Kidney (tissue), 14 donors: ENCODE data around the gene GATA6. TPM values are rescaled to one million over a fixed set of nuclear protein-coding genes. Genes with fewer than 3 reads are reported as not detected.

ENCODE experiments used
- DNase-seq, 5 donors: peaks; one replicate each; pipeline ENCODE4 v3.0.0-alpha.2; 2013 to 2020
- FAIRE-seq: peaks from 2 replicates; lab custom pipeline; 2012; peaks lifted over from hg19 to GRCh38; lab: Jason Lieb, UNC
- H3K27ac ChIP-seq, 2 donors: one replicate each; pipeline ENCODE4 v1.7.0; 2013; ENCODE audit warnings: low read depth in 2 of 2, low read length in 2 of 2, inconsistent platforms in 1 of 2
- H3K27me3 ChIP-seq: one replicate; pipeline ENCODE4 v1.7.1; 2013; ENCODE audit warnings: low read length, inconsistent platforms; ENCODE audit not compliant: control insufficient read depth, insufficient read depth
- H3K36me3 ChIP-seq, 3 donors: one replicate each; pipeline versions ENCODE4 v1.7.0 to v1.7.1; 2013; ENCODE audit warnings: low read length in 3 of 3, control low read depth in 1 of 3, inconsistent platforms in 1 of 3; ENCODE audit not compliant: insufficient read depth in 3 of 3, control insufficient read depth in 2 of 3
- H3K4me1 ChIP-seq, 3 donors: one replicate each; pipeline versions ENCODE4 v1.7.0 to v1.7.1; 2013; ENCODE audit warnings: low read length in 3 of 3, inconsistent platforms in 1 of 3, low read depth in 1 of 3; ENCODE audit not compliant: control insufficient read depth in 2 of 3, insufficient read depth in 2 of 3
- H3K4me3 ChIP-seq, 3 donors: one replicate each; pipeline versions ENCODE4 v1.7.0 to v1.8.1; 2013; ENCODE audit warnings: low read length in 3 of 3, control low read depth in 1 of 3, inconsistent platforms in 1 of 3
- H3K9ac ChIP-seq, 3 donors: one replicate each; pipeline versions ENCODE4 v1.7.0 to v1.7.1; 2013; ENCODE audit warnings: low read length in 3 of 3, control low read depth in 1 of 3, inconsistent platforms in 1 of 3
- H3K9me3 ChIP-seq, 3 donors: one replicate each; pipeline versions ENCODE4 v1.7.0 to v1.7.1; 2013; ENCODE audit warnings: low read length in 3 of 3, control low read depth in 1 of 3, inconsistent platforms in 1 of 3; ENCODE audit not compliant: control insufficient read depth in 2 of 3, insufficient read depth in 1 of 3
- CTCF ChIP-seq: IDR thresholded peaks from 3 replicates; pipeline ENCODE4 v1.5.1; 2012; ENCODE audit warnings: mild to moderate bottlenecking, moderate library complexity, borderline replicate concordance; ENCODE audit not compliant: insufficient read depth; ENCODE audit errors: extremely low read depth
- intact Hi-C: fragments of 100-400 bp; cut with DNase I; formaldehyde crosslinking; loops from one replicate; pipeline ENCODE4 v1.11.1; 2022
- polyA plus RNA-seq: library from polyadenylated mRNA; stranded (reverse); fragments of 350-450 nt; fragmentation: Illumina TruSeq; extraction: RNeasy Lipid Tissue Mini Kit (QIAGEN cat#74804); gene quantifications from one replicate; pipeline ENCODE4 v1.2.3, GENCODE V29; 2014; ENCODE audit warnings: low read depth, low replicate concordance; ENCODE audit not compliant: insufficient read depth
- total RNA-seq: library from RNA; stranded (reverse); fragmentation: NEBNext Ultra II Directional; extraction: Animal tissue kit (Norgen Biotek cat#: 25700); gene quantifications from one replicate; pipeline ENCODE4 v1.2.1, GENCODE V29; 2021
- donor health status: control.
- donor health status: control.
- donor health status: control.
- donor health status: control.
- donor health status: control.
- donor health status: DM: yes; HTN: yes; CAD: no.
- donor health status: Normal renal cell carcinoma (clear cell type).

Gene GATA6
- total and polyA plus RNA-seq, 2 donors from 2014 or later = 1.7 to 10.9 TPM

DNA sequence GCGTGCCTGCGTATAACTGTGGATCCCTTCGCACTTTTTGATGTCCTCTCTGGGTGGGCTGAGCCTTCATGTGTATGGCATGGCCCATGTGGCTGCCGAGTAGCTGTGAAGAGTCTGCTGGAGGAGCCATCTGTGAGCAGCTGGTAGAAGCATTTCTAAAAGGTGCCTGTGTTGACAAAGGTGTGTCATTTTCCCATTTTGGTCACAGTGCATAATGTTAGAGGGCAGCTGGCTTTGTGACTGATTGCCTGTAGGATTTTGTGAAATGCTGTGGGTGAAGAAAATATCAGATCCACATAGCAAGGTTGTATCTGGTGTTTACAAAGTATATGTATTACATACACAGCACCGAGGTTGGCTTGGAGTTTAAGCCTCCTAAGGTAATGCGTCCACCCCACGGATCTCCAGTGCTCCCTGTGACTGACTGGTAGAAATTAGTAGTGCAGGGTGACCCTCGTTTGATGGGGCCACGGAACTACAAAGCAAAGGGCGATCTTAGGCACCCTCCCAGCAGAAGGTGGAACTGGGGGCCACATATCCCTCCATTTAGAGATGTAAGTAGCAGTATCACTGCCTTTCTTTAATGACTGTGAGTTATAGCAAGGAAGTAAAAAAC lies 16.5 kb downstream of the GATA6 start:
- TF ChIP-seq CTCF = no peak
- no peaks in the 10 kb centered on the region for H3K9me3 ChIP-seq
- no peak overlapping the region for H3K27ac ChIP-seq
- H3K4me1 ChIP-seq = peaks cover 0 to 5% (median 0%) of the 10 kb centered on the region in 3 donors
- no peak for FAIRE-seq
- DNase-seq = peak in 1 of 5 donors; percentile 24
- no peak overlapping the region for H3K4me3 ChIP-seq
- no peak overlapping the region for H3K9ac ChIP-seq
- H3K36me3 ChIP-seq = no peaks in the 10 kb centered on the region
- intact Hi-C loops = no loop called here
- H3K27me3 ChIP-seq = no peaks in the 10 kb centered on the region

GRCh38 chr18:22186484-22186971 lies 17.1 kb downstream of the GATA6 start:
- Histone ChIP-seq H3K27me3 (no peaks in the 10 kb centered on the region), H3K4me1 (peaks cover 0 to 5% (median 0%) of the 10 kb centered on the region in 3 donors), H3K9me3 (no peaks in the 10 kb centered on the region), H3K36me3 (no peaks in the 10 kb centered on the region), H3K27ac (peak overlapping the region in 1 of 2 donors; percentile 3), H3K4me3 (no peak overlapping the region), H3K9ac (no peak overlapping the region)
- intact Hi-C loops = no loop called here
- DNase-seq (no peak), FAIRE-seq (no peak)
- TF ChIP-seq CTCF = no peak

DNA sequence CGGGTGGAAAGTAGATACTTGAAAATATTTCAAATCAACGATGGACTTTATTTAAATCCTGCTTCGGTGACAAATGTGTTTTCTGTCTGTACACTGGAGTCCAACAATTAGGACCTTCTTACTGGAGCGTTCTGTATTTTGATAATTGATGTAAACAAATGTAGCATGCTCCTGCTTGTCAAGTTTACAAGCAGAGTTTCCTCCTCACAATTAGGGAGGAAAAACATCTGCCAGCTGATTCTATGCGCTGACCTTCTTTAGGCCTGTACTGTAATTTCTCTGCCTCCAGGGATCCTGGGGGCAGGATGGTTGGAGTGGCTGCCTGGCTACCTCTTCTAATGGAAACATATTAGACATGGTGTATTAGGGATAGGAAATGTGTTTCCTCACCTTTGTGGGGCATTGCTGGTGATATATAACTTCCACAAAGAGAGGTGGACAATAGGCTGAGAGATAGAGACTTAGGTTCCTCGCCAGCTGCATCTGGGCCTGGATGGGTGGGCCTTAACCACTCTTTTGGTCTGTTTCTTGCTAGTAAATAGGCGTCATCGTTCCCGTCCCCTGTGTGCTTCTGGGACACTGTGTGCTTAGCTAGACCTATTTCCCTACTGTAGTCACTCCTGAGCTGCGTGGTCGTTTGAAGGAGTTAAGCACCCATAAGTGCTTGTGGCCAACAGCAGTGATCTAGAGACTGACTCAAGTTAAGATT lies 19.3 kb downstream of the GATA6 start:
- Histone ChIP-seq H3K27ac (peak overlapping the region in 1 of 2 donors; percentile 51), H3K36me3 (no peaks in the 10 kb centered on the region), H3K4me3 (no peak overlapping the region), H3K4me1 (peaks cover 0 to 5% (median 0%) of the 10 kb centered on the region in 3 donors), H3K9ac (no peak overlapping the region), H3K27me3 (no peaks in the 10 kb centered on the region), H3K9me3 (no peaks in the 10 kb centered on the region)
- intact Hi-C loops = no loop called here
- no peak for FAIRE-seq
- DNase-seq = peak in 2 of 5 donors; percentile 42 to 78
- TF ChIP-seq CTCF = no peak
